IMR-90 (cell line): ENCODE results near the gene TRA2B. TPM values are rescaled to one million over a fixed set of nuclear protein-coding genes. Genes with fewer than 3 reads are reported as not detected.

Experiments
- ATAC-seq: fragments of 200-7000 bp; cut with Tn5 transposase; 2 replicates; pipeline ENCODE4 v1.9.1; 2020; ENCODE audit warnings: low read depth, mild to moderate bottlenecking, moderate library complexity
- BruUV-seq: library from RNA; stranded (reverse); fragments of 400-500 nt; replicated peaks from 2 replicates; lab custom pipeline; 2021; lab: Mats Ljungman, UMichigan
- CTCF ChIA-PET: fragments of 300-600 bp; formaldehyde crosslinking; extraction: SDS; loops from one replicate; lab custom pipeline; 2021; ENCODE audit warnings: antibody characterized with exemption; lab: Yijun Ruan, JAX
- POLR2A ChIA-PET: fragments of 300-600 bp; sonication (Branson Sonifier 250); formaldehyde crosslinking; loops from one replicate; lab custom pipeline; 2022; ENCODE audit warnings: antibody characterized with exemption; ENCODE audit not compliant: unreplicated experiment; lab: Charles Lee
- DNase-seq: peaks from one replicate; pipeline ENCODE4 v3.0.0; 2013
- H2AFZ ChIP-seq: replicated peaks from 2 replicates; pipeline ENCODE3; 2013; ENCODE audit warnings: low read length, mild to moderate bottlenecking; ENCODE audit not compliant: poor library complexity
- H2AK5ac ChIP-seq: 2 replicates; pipeline ENCODE4 v1.6.1; 2013; ENCODE audit warnings: low read depth, low read length, inconsistent platforms
- H2AK9ac ChIP-seq: replicated peaks from 2 replicates; pipeline ENCODE3; 2013; ENCODE audit warnings: mild to moderate bottlenecking, low read depth, low read length, moderate library complexity; ENCODE audit not compliant: poor library complexity
- H2BK120ac ChIP-seq: 2 replicates; pipeline ENCODE4 v1.6.1; 2013; ENCODE audit warnings: low read depth, low read length, inconsistent platforms
- H2BK15ac ChIP-seq: 3 replicates; pipeline ENCODE4 v1.6.1; 2013; ENCODE audit warnings: low read depth, low read length, inconsistent platforms
- H2BK20ac ChIP-seq: 2 replicates; pipeline ENCODE4 v1.6.1; 2013; ENCODE audit warnings: low read depth, mild to moderate bottlenecking, inconsistent platforms, low read length, moderate library complexity
- H2BK5ac ChIP-seq: 2 replicates; pipeline ENCODE4 v1.6.1; 2013; ENCODE audit warnings: mild to moderate bottlenecking, low read depth, low read length, inconsistent platforms; ENCODE audit not compliant: poor library complexity, severe bottlenecking
- H3K14ac ChIP-seq: replicated peaks from 2 replicates; pipeline ENCODE4 v1.6.1; 2013; ENCODE audit warnings: low read depth, low read length, inconsistent platforms
- H3K18ac ChIP-seq: 2 replicates; pipeline ENCODE4 v1.6.1; 2013; ENCODE audit warnings: low read depth, low read length, control low read depth
- H3K23ac ChIP-seq: 2 replicates; pipeline ENCODE4 v1.6.1; 2013; ENCODE audit warnings: low read depth, low read length, inconsistent platforms
- H3K27ac ChIP-seq: 2 replicates; pipeline ENCODE4 v1.5.1; 2013; ENCODE audit warnings: mild to moderate bottlenecking, control low read depth, low read length; ENCODE audit not compliant: insufficient read depth
- H3K27me3 ChIP-seq: 2 replicates; pipeline ENCODE4 v1.6.1; 2013; ENCODE audit warnings: low read length; ENCODE audit not compliant: control insufficient read depth, insufficient read depth
- H3K36me3 ChIP-seq: 2 replicates; pipeline ENCODE4 v1.6.1; 2013; ENCODE audit warnings: low read length, mixed read lengths; ENCODE audit not compliant: control insufficient read depth, insufficient read depth
- H3K4ac ChIP-seq: 2 replicates; pipeline ENCODE4 v1.6.1; 2013; ENCODE audit warnings: low read depth, low read length, inconsistent platforms
- H3K4me1 ChIP-seq: 2 replicates; pipeline ENCODE4 v1.6.1; 2013; ENCODE audit warnings: low read length, mixed read lengths; ENCODE audit not compliant: control insufficient read depth, insufficient read depth
- H3K4me2 ChIP-seq: 2 replicates; pipeline ENCODE4 v1.6.1; 2013; ENCODE audit warnings: low read depth, mild to moderate bottlenecking, control low read depth, low read length, moderate library complexity
- H3K4me3 ChIP-seq: 2 replicates; pipeline ENCODE4 v1.5.1; 2013; ENCODE audit warnings: low read depth, mild to moderate bottlenecking, control low read depth, low read length, moderate library complexity; ENCODE audit not compliant: insufficient read depth
- H3K56ac ChIP-seq: 2 replicates; pipeline ENCODE4 v1.6.1; 2013; ENCODE audit warnings: low read length, inconsistent platforms; ENCODE audit not compliant: insufficient read depth; ENCODE audit errors: extremely low read depth
- H3K79me1 ChIP-seq, 2 experiments: 2 replicates each; pipeline ENCODE4 v1.6.1; 2013; ENCODE audit warnings: low read length in 2 of 2, inconsistent platforms in 1 of 2, low read depth in 1 of 2
- H3K9ac ChIP-seq: 2 replicates; pipeline ENCODE4 v1.6.1; 2013; ENCODE audit warnings: low read depth, low read length, control low read depth
- H3K9me1 ChIP-seq: 2 replicates; pipeline ENCODE4 v1.6.1; 2013; ENCODE audit warnings: low read length, inconsistent platforms; ENCODE audit not compliant: insufficient read depth
- H3K9me3 ChIP-seq: 2 replicates; pipeline ENCODE4 v1.6.1; 2013; ENCODE audit warnings: low read length; ENCODE audit not compliant: control insufficient read depth, insufficient read depth
- H4K20me1 ChIP-seq: 2 replicates; pipeline ENCODE4 v1.6.1; 2013; ENCODE audit warnings: low read length, inconsistent platforms; ENCODE audit not compliant: insufficient read depth
- H4K5ac ChIP-seq: 2 replicates; pipeline ENCODE4 v1.6.1; 2013; ENCODE audit warnings: mild to moderate bottlenecking, low read depth, low read length, control low read depth
- H4K8ac ChIP-seq, 2 experiments: 2 replicates each; pipeline ENCODE4 v1.6.1; 2013; ENCODE audit warnings: low read depth in 2 of 2, low read length in 2 of 2, control low read depth in 1 of 2, inconsistent platforms in 1 of 2
- H4K91ac ChIP-seq: 2 replicates; pipeline ENCODE4 v1.6.1; 2013; ENCODE audit warnings: low read depth, low read length, inconsistent platforms; ENCODE audit not compliant: insufficient read depth
- BHLHE40 ChIP-seq: fragments of 150-350 bp; IDR thresholded peaks from 2 replicates; pipeline ENCODE4 v1.6.1; 2016; ENCODE audit warnings: mild to moderate bottlenecking, low read depth, low read length
- CEBPB ChIP-seq: IDR thresholded peaks from 2 replicates; pipeline ENCODE4 v1.6.1; 2012; ENCODE audit warnings: low read depth, low read length, improper control_type of control experiment
- CHD1 ChIP-seq: IDR thresholded peaks from 2 replicates; pipeline ENCODE4 v1.6.1; 2012; ENCODE audit warnings: low read depth, low read length, improper control_type of control experiment
- CTCF ChIP-seq: conservative IDR thresholded peaks from 2 replicates; pipeline ENCODE4 v1.5.1; 2012; ENCODE audit warnings: mild to moderate bottlenecking, low read depth, low read length, improper control_type of control experiment
- ELK1 ChIP-seq: fragments of 150-350 bp; IDR thresholded peaks from 2 replicates; pipeline ENCODE4 v1.6.1; 2016; ENCODE audit warnings: low read depth, mild to moderate bottlenecking, low read length, moderate library complexity, borderline replicate concordance
- FOS ChIP-seq: fragments of 150-350 bp; IDR thresholded peaks from 2 replicates; pipeline ENCODE4 v1.6.1; 2016; ENCODE audit warnings: low read depth, low read length
- MAFK ChIP-seq: IDR thresholded peaks from 2 replicates; pipeline ENCODE4 v1.6.1; 2012; ENCODE audit warnings: low read depth, low read length, improper control_type of control experiment
- MAZ ChIP-seq: IDR thresholded peaks from 2 replicates; pipeline ENCODE4 v1.6.1; 2012; ENCODE audit warnings: low read depth, mild to moderate bottlenecking, low read length, improper control_type of control experiment, moderate library complexity, borderline replicate concordance
- MXI1 ChIP-seq: IDR thresholded peaks from 2 replicates; pipeline ENCODE4 v1.6.1; 2012; ENCODE audit warnings: low read depth, mild to moderate bottlenecking, low read length, moderate library complexity, borderline replicate concordance
- NFE2L2 ChIP-seq: fragments of 150-350 bp; IDR thresholded peaks from 2 replicates; pipeline ENCODE4 v1.6.1; 2016; ENCODE audit warnings: low read depth, mild to moderate bottlenecking, low read length
- RAD21 ChIP-seq: IDR thresholded peaks from 2 replicates; pipeline ENCODE4 v1.6.1; 2012; ENCODE audit warnings: low read length, improper control_type of control experiment
- RCOR1 ChIP-seq: IDR thresholded peaks from 2 replicates; pipeline ENCODE4 v1.6.1; 2012; ENCODE audit warnings: mild to moderate bottlenecking, low read length, improper control_type of control experiment; ENCODE audit not compliant: insufficient replicate concordance
- RFX5 ChIP-seq: IDR thresholded peaks from 2 replicates; pipeline ENCODE4 v1.8.0; 2012; ENCODE audit warnings: low read depth, mild to moderate bottlenecking, low read length, moderate library complexity
- SMC3 ChIP-seq: fragments of 150-350 bp; IDR thresholded peaks from 2 replicates; pipeline ENCODE4 v1.6.1; 2016; ENCODE audit warnings: low read depth, mild to moderate bottlenecking, antibody characterized with exemption, low read length, moderate library complexity
- USF2 ChIP-seq: fragments of 150-350 bp; IDR thresholded peaks from 2 replicates; pipeline ENCODE4 v1.6.1; 2017; ENCODE audit warnings: mild to moderate bottlenecking, antibody characterized with exemption, low read length, low read depth
- dilution Hi-C: fragments of 300-500 bp; cut with HindIII; formaldehyde crosslinking; loops from one replicate; pipeline ENCODE4 v1.14.3; 2018; ENCODE audit warnings: low sequenced_read_pairs; ENCODE audit not compliant: unreplicated experiment
- in situ Hi-C: fragments of 300-500 bp; cut with MboI; formaldehyde crosslinking; loops from 3 replicates; pipeline ENCODE4 v1.14.3; 2019; ENCODE audit warnings: low sequenced_read_pairs, inconsistent platforms, mixed read lengths
- intact Hi-C: fragments of 100-400 bp; cut with micrococcal nuclease; formaldehyde crosslinking; loops from 2 replicates; pipeline ENCODE4 v1.10.0; 2022
- polyA plus RNA-seq, 3 experiments: library from polyadenylated mRNA; depleted of rRNA; stranded (reverse); fragments of >200 nt; gene quantifications; 2 replicates each; pipeline ENCODE4 v1.2.3, GENCODE V29; 2012; ENCODE audit warnings: low replicate concordance in 1 of 3
- total RNA-seq: library from RNA; depleted of rRNA; stranded (reverse); fragments of >200 nt; gene quantifications from 2 replicates; pipeline ENCODE4 v1.2.3, GENCODE V29; 2012

The TRA2B gene
- total and polyA plus RNA-seq, 2 of the 4 experiments (the other 2 are of a cell fraction), result 127 to 208 TPM

- H3K4me1 ChIP-seq, result no peaks in the 10 kb centered on the region
- intact Hi-C loops, result no loop called here
- H2BK20ac ChIP-seq, result no peak overlapping the region
- ATAC-seq (no peak), DNase-seq (no peak)
- H3K79me1 ChIP-seq, result no peaks in the 10 kb centered on the region
- POLR2A ChIA-PET, result no interaction called here
- H3K9me3 ChIP-seq, result peaks cover 2% of the 10 kb centered on the region; the same call in 1 of the 2 replicates
- H2AFZ ChIP-seq, result no peak overlapping the region
- H3K4me2 ChIP-seq, result no peak overlapping the region
- H4K5ac ChIP-seq, result no peak overlapping the region
- H4K91ac ChIP-seq, result no peak overlapping the region
- no peaks in the 10 kb centered on the region for H4K20me1 ChIP-seq
- no peak overlapping the region for H3K18ac ChIP-seq
- CTCF ChIA-PET, result no interaction called here
- no peaks in the 10 kb centered on the region for H3K9me1 ChIP-seq
- H3K14ac ChIP-seq, result no peak overlapping the region
- H3K27ac ChIP-seq, result no peak overlapping the region
- dilution Hi-C loops, result no loop called here
- H3K56ac ChIP-seq, result no peak overlapping the region
- no peaks in the 10 kb centered on the region for H3K36me3 ChIP-seq
- no peak for TF ChIP-seq NFE2L2
- no peak for TF ChIP-seq CHD1
- TF ChIP-seq USF2, result no peak
- no peak for TF ChIP-seq CEBPB
- TF ChIP-seq CTCF, result no peak
- no peak for TF ChIP-seq BHLHE40
- TF ChIP-seq FOS, result no peak
- no peak for TF ChIP-seq MAFK
- no peak for TF ChIP-seq ELK1
- no peak for TF ChIP-seq RAD21
- no peak for TF ChIP-seq SMC3
- TF ChIP-seq MXI1, result no peak
- no peak for TF ChIP-seq MAZ
- no peak for TF ChIP-seq RCOR1
- TF ChIP-seq RFX5, result no peak
- no peak overlapping the region for H3K9ac ChIP-seq
- no peak overlapping the region for H2AK5ac ChIP-seq
- in situ Hi-C loops, result no loop called here
- peaks cover 15% of the 10 kb centered on the region for H3K27me3 ChIP-seq
- H3K23ac ChIP-seq, result no peak overlapping the region
- no peak overlapping the region for H2AK9ac ChIP-seq
- no peak overlapping the region for H2BK120ac ChIP-seq
- no peak overlapping the region for H2BK5ac ChIP-seq
- no TSS peak for BruUV-seq
- no peak overlapping the region for H4K8ac ChIP-seq
- H3K4me3 ChIP-seq, result no peak overlapping the region
- no peak overlapping the region for H2BK15ac ChIP-seq
- no peak overlapping the region for H3K4ac ChIP-seq
Measured at GRCh38 chr3:185866995-185867394, 70.8 kb downstream of the TRA2B start.
